Mesothelial cell of epicardium (in vitro differentiated cells): Measurements from ENCODE around the gene BPIFB6. TPM values are rescaled to one million over a fixed set of nuclear protein-coding genes. Genes with fewer than 3 reads are reported as not detected.

Experiments
- DNase-seq, 2 experiments: peaks; one replicate each; pipeline ENCODE4 v3.0.0; 2021; ENCODE audit warnings: low spot score in 2 of 2; ENCODE audit not compliant: unreplicated experiment in 2 of 2
- H3K27ac Mint-ChIP-seq: 2 replicates; pipeline ENCODE4 v1.8.0; 2021; ENCODE audit warnings: mixed read lengths
- H3K27me3 Mint-ChIP-seq: 2 replicates; pipeline ENCODE4 v1.8.0; 2021; ENCODE audit warnings: low read depth, mixed read lengths
- H3K36me3 Mint-ChIP-seq: 2 replicates; pipeline ENCODE4 v1.8.0; 2021; ENCODE audit warnings: mixed read lengths
- H3K4me1 Mint-ChIP-seq: 2 replicates; pipeline ENCODE4 v1.8.0; 2021; ENCODE audit warnings: mixed read lengths
- H3K4me3 Mint-ChIP-seq: 2 replicates; pipeline ENCODE4 v1.8.0; 2021; ENCODE audit warnings: mild to moderate bottlenecking, moderate library complexity, mixed read lengths
- H3K9me3 Mint-ChIP-seq: 2 replicates; pipeline ENCODE4 v1.8.0; 2021; ENCODE audit warnings: mixed read lengths
- total RNA-seq: library from RNA; stranded (reverse); gene quantifications from 3 replicates; pipeline ENCODE4 v1.2.1, GENCODE V29; 2021
- TF ChIP-seq, protein P1 (sequence below): fragments of 200-600 bp; sonication (generic); IDR thresholded peaks from one replicate; pipeline ENCODE4 v1.5.0; 2021; ENCODE audit warnings: antibody characterized with exemption; ENCODE audit not compliant: unreplicated experiment

The BPIFB6 gene
- total RNA-seq, 1 donor from 2014 or later = not detected

DNA sequence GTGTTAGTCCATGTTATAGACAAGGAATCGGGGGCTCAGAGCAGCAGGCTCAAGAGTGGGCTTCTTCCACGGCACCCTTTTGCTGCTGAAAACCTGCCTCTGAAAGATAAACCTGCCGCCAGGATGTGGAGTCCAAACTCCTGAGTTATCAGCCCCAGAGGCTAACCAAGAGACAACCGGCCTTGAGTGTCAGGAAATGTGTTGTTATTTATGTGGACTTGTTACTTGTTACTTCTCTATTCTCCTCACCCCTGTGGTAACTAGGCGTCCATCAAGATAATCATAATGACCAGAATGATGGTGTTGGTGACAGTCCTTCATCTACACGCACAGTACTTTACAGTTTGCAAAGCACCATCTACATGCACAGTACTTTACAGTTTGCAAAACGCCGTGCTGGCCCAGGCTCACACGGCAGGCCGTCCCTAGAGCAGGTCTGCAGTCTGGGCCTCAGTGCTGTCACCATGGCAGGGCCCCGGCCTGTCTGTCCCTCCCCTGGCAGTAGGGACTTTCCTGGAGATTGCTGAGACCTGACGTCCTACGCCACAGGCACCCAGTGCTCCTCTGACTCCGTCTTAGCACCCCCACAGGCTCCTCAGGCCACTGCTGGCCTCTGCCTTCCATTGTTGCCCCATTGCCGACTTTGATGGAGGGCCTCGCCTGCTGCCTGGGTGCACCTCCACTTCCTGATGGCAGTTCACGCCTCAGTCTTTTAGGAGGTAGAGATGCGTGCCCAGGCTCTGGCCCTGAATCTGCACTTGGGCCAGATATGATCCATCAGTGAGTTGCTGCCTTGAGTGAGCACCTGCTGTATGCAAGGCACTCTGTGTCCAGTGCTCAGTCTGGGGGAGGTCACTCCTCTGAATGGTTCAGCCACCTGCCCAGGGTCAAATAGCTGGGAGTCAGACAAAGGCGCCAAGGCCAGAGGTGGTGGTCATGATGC, 38.9 kb downstream of the BPIFB6 start:
- Mint-ChIP-seq H3K4me3 (no peak overlapping the region), H3K27me3 (peaks cover 32% of the 10 kb centered on the region), H3K4me1 (no peaks in the 10 kb centered on the region), H3K36me3 (no peaks in the 10 kb centered on the region), H3K9me3 (no peaks in the 10 kb centered on the region), H3K27ac (no peak overlapping the region)
- no peak for DNase-seq
- TF ChIP-seq, protein P1, sequence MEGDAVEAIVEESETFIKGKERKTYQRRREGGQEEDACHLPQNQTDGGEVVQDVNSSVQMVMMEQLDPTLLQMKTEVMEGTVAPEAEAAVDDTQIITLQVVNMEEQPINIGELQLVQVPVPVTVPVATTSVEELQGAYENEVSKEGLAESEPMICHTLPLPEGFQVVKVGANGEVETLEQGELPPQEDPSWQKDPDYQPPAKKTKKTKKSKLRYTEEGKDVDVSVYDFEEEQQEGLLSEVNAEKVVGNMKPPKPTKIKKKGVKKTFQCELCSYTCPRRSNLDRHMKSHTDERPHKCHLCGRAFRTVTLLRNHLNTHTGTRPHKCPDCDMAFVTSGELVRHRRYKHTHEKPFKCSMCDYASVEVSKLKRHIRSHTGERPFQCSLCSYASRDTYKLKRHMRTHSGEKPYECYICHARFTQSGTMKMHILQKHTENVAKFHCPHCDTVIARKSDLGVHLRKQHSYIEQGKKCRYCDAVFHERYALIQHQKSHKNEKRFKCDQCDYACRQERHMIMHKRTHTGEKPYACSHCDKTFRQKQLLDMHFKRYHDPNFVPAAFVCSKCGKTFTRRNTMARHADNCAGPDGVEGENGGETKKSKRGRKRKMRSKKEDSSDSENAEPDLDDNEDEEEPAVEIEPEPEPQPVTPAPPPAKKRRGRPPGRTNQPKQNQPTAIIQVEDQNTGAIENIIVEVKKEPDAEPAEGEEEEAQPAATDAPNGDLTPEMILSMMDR = no peak

DNA sequence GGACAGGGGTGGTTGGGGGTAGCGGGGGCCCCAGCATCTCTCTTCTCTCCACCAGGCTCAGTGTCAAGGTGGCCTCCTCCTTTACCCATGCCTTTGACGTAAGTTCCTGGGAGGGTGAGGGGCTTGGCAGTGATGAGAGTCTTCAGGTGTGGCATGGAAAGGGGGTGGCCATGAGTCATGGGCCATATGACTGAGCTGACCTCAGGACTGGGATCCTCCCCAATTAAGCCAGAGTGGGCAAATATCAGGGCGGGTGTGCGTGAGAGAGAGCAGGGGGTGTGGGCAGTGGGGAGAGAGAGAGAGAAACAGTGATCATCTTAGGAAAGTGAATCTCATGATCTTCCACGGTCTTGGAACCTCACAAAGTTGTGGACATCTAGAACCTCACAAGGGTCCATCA, 39.8 kb downstream of the BPIFB6 start:
- TF ChIP-seq, protein P1 = no peak
- Mint-ChIP-seq H3K27ac (no peak overlapping the region), H3K27me3 (peaks cover 36% of the 10 kb centered on the region), H3K4me3 (no peak overlapping the region), H3K4me1 (no peaks in the 10 kb centered on the region), H3K36me3 (no peaks in the 10 kb centered on the region), H3K9me3 (no peaks in the 10 kb centered on the region)
- DNase-seq = no peak

DNA sequence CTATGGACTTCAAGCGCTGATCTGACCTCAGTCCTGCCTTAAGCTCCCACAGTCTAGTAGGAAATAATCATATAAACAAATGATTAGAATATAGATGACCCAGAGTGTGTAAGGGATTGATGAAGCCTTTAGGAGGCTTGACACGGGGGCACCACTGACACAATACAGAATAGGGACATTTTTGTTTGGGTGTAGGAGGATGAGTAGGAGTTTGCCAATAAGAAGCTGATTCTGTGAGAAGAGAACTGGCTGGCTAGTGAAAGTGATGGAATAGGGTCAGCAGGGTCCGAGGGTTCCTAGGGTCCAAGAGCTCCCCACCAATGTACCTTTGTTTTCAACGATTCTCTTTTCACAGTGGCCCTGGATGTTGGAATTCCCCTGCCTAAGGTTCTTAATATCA, 40.9 kb downstream of the BPIFB6 start:
- peaks cover 36% of the 10 kb centered on the region for H3K27me3 Mint-ChIP-seq
- no peaks in the 10 kb centered on the region for H3K9me3 Mint-ChIP-seq
- TF ChIP-seq, protein P1 = no peak

DNA sequence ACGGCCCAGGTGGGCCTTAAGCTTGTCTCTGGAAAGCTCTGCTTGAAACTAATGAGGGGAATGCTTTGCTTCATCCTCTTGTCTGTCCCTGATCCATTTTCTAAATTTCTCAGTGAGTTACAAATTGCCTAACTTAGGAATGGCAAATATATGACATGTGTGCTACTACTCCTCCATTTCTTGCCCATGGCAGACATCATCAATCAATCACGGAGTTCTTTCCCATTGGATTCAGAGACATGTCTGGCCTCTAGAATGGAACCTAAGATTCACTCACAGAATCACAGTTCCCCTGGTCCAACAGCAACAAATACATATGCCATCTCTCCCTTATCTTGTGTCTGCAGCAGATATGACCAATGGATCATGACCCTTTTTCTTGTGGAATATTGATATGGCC, 41.4 kb downstream of the BPIFB6 start:
- Mint-ChIP-seq H3K4me1 (no peaks in the 10 kb centered on the region), H3K9me3 (no peaks in the 10 kb centered on the region), H3K36me3 (no peaks in the 10 kb centered on the region), H3K27ac (no peak overlapping the region), H3K27me3 (peaks cover 36% of the 10 kb centered on the region), H3K4me3 (no peak overlapping the region)
- TF ChIP-seq, protein P1 = no peak
- DNase-seq = no peak

More for the DNA sequence above, 40.9 kb downstream of the BPIFB6 start:
- no peak overlapping the region for H3K4me3 Mint-ChIP-seq
- no peaks in the 10 kb centered on the region for H3K4me1 Mint-ChIP-seq
- no peaks in the 10 kb centered on the region for H3K36me3 Mint-ChIP-seq
- no peak for DNase-seq
- no peak overlapping the region for H3K27ac Mint-ChIP-seq

DNA sequence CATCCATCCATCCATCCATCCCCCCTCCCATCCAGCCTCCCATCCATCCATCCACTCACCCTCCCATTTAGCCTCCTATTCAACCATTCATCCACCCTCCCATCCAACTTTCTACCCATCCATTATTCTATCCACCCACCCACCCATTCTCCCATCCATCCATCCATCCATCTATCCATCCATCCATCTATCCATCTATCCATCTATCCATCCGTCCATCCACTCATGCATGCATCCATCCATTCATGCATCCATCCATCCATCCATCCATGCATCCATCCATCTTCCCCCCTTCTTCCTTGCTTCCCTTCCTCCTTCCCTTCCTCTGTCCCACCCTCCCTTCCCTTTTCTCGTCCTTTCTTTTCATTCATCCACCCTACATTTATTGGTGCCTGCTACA, 43.2 kb downstream of the BPIFB6 start:
- Mint-ChIP-seq H3K27ac (no peak overlapping the region), H3K36me3 (no peaks in the 10 kb centered on the region), H3K4me3 (no peak overlapping the region), H3K4me1 (no peaks in the 10 kb centered on the region), H3K27me3 (peaks cover 30% of the 10 kb centered on the region), H3K9me3 (no peaks in the 10 kb centered on the region)
- DNase-seq = no peak
- TF ChIP-seq, protein P1 = no peak
